Measurements from ENCODE around the gene GABRB1.

GRCh38 chr4:47381172-47381571 lies 349.8 kb downstream of the GABRB1 start:
- TF ChIP-seq POLR2A (IDR thresholded peaks at IDR 0.05), result no peak
- TF ChIP-seq CTCF (IDR thresholded peaks at IDR 0.05), result no peak
- TF ChIP-seq POLR2AphosphoS5 (IDR thresholded peaks at IDR 0.05), result no peak
